NCI-H774 (cell line): Measurements from ENCODE around the gene CDKN1C.

Source experiments
- DNase-seq: peaks from one replicate; lab custom pipeline; 2025; lab: John Stamatoyannopoulos, UW

The CDKN1C gene

DNA sequence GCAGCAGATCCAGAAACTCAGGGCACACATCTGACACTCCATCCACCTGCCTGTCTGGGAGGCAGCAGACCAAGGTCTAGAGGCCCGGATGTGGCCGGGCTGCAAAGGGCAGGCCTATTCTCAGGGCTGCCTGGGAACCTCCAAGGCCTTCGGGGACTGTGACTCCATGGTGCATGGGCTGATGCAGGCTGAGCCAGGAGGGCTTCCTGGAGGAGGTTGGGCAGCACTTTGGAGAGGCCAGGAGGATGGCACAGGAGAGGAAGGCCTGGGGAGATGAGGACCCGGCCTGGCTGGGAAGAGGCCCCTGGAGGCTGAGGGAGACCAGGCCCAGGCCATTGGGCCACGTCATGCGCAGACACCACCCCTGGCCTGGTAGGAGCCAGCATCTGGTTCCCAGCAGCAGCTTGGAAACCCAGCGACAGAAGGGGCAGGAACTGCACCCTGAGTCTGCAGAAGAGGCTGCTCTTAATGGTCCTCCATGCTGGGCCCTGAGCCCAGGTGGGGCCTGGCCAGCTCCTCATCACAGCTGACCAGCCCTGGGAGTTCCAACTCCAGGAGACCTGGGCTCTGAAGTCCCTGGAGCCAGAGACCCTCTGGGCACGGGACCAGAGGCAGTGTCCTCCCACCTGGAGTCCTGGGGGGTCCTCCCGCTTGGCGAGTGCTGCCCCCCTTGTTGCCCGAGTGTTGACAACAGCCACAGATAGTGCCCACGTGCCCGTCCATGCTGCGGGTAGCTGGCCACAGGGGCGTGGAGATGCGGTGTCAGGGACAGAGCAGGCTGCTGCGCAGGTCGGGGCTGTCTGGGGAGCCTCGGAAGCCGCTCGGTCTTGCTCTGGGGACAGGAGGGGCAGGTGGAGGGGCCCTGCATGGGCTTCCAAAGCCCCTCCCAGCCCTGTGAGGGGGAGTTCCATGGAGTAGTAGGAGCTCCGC lies 38.1 kb upstream of the CDKN1C start:
- no peak for DNase-seq

DNA sequence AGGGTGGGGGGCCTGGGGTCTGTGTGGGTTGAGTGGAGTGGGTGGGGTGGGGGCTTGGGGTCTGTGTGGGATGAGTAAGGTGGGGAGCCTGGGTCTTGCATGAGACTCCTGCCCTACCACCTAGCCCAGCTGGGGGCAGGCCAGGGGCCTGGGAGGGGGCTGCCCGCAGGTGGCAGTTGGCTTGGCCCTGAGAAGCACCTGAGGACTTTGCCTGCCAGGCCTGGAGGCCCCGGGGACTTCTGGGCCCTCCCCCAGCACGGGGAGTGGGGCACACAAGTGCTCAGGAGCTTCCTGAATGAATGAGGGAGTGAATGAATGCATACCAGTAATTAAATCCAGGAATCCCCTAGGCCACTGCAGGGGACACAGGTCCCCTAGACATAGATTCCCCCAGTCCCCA lies 37.1 kb upstream of the CDKN1C start:
- no peak for DNase-seq

- no peak for DNase-seq
Observed at GRCh38 chr11:2921742-2922493, 36.3 kb upstream of the CDKN1C start.

DNA sequence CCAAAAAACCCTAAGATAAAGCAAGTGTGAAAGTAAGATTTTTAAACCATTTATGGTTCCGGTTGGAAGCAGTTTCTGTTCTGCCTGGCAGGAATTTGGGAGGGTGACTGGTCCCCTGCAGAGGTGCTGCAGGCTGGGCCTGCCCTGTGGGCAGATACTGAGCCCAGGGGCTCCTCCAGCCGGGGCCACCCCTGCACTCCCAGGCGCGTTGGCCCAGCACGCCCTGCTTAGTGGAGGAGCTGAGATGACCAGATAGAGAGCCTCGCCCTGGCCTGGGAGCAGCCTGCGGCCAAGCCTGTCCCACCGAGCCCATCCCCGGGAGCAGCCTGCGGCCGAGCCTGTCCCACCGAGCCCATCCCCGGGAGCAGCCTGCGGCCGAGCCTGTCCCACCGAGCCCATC lies 35.7 kb upstream of the CDKN1C start:
- DNase-seq = no peak

- no peak for DNase-seq
Observed at GRCh38 chr11:2920343-2920742, 34.8 kb upstream of the CDKN1C start.

GRCh38 chr11:2919837-2920236 lies 34.3 kb upstream of the CDKN1C start:
- DNase-seq = no peak

GRCh38 chr11:2919188-2919587 lies 33.6 kb upstream of the CDKN1C start:
- DNase-seq = no peak

DNA sequence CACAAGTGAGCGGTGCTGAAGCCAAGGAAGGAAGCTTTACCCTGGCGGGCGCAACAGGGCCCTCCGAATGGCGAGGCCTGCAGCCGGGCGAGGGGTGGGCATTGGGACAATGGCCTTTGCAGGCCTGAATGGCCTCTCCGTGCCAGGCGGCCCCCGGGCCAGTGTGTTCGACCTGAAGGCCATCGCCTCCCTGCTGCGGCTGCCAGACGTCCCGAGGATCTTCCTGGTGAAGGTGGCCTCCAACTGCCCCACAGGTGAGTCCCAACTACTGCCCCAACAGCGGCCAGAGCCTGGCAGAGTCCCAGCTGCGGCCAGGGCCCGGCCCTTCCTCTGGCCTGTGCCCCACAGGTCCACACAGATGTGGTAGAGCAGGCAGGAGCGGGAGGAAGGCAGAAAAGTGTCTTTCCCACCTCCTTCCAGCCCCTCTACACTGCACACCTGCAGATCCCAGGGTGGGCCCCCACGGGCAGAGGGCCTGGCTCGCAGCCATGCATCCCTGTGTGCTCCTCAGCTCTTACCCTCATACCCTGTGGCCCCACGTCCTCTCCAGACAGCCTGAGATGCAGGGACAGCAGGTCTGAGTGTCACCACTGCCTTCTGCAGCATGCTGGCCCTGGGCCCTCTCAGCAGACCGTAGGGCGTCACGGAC lies 32.4 kb upstream of the CDKN1C start:
- DNase-seq = no peak

DNA sequence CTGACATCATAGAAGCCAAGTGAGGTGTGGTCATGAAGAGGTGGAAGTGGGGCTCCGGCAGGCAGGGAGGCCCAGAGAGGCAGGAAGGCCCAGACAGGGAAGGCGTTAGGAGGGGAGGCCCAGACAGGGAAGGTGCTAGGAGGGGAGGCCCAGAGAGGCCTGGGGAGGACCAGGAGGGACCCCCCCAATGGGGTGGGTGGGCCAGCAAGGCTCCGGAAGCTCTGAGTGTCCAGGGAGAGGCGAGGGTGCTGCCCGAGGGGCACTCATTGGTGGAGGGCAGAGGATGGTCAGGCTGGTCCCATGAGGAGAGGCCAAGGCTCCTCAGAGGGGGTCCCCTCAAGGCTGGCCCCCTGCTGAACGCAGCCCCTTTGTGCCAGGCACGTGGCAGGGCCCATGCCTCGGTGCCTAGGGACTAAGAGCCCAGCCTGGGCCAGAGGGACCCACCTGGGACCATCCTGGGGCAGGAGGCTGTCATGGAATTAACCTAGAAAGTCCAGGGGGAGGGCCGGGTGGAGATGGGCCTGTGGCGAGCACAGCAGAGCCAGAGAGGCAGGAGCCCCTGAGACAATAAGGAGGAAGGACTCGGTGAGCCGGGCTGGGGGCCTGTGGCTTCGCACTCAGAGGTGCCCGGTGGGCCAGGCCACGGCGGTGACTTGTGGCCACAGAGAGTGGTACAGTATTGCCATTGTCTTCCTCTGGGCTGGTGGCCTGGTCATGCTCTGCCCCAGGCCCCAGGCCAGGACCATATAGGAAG lies 31.5 kb upstream of the CDKN1C start:
- no peak for DNase-seq

DNA sequence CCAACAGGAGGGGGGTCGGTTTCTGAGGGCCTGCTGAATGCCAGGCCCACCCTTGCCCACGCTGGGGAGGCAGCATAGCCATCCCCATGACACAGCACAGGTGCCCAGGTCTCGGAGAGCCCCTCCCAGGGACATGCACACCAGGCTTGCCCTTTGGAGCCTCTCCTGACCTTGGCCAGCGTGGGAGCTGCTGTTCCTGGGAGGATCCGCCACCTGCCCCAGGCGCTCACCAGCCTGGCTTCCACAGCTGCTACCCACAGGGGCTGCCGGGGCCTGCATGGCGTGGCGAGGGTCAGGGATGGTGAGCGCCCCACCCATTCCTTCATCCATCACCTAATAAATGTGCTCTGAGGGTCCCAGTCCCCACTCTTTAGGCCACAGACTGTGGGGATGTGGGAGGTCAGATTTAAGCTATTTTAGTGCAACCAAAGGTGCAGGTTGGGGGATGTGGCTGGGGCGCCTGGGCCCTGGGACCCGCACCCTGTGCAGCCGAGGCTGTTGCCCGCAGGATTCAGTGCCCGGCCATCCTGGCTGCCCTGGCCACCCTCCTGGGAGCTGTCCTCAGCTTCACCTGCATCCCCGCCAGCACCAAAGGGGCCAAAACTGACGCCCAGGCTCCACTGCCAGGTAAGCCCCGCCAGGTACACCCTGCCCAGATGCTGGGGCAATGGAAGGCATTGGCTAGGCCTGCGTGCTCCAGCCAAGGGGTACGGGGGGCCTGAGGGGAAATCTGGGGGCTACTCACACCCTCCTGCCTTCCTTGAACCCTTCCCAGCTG lies 30.7 kb upstream of the CDKN1C start:
- no peak for DNase-seq

- DNase-seq = no peak
Observed at GRCh38 chr11:2915473-2915872, 29.9 kb upstream of the CDKN1C start.

DNA sequence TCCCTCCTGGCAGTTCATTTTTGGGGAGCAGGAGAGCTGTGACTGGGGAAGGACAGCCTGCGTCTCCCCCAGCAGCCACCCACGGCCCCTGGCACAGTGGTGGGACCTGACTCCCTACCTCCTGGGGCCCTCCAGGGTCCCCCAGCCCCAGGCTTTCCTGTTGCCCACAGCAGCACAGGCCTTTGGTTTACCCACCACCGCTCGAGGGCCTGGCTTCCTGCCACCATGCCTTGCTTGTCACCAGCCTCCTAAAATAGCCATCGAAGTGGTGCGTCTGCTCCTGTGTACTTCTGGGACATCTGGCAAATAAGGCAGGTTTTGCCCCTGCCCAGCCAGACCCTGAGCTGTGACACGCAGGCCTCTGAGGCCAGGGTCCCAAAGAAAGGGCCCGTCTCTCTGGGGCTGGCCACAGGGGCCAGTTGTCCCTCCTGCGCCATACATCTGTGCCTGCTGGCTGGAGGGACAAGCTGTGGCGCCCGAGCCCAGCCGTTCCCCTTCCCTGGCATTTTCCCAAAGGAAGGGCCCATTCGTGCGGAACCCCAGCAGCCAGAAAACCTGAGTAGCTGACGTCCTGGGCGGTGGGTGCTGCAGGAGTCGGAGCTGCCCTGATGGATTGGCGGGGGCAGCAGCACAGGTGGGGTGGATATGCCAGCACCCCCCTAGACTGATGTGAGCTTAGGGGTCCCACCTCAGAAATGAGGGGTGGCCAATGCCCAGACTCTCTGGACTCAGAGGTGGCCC lies 29.1 kb upstream of the CDKN1C start:
- DNase-seq = no peak

DNA sequence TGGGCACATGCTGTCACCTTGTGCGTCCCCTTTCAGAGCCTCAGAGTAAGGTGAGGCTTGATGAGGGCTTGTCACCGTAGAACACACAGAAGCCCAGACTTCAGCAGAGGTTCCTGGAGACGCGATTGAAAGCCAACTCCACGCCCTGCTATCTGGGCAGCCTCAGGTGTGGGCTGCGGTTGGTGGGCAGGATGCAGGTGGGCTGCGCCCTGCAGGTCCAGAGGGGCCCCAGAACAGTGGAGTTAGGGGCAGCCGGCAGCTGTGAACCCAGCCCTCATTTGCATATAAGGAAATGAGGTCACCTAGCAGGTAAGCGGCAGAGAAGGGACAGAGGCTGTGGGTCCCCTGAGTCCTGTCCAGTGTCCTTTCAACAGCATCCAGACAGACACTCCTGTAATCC lies 28.2 kb upstream of the CDKN1C start:
- no peak for DNase-seq

DNA sequence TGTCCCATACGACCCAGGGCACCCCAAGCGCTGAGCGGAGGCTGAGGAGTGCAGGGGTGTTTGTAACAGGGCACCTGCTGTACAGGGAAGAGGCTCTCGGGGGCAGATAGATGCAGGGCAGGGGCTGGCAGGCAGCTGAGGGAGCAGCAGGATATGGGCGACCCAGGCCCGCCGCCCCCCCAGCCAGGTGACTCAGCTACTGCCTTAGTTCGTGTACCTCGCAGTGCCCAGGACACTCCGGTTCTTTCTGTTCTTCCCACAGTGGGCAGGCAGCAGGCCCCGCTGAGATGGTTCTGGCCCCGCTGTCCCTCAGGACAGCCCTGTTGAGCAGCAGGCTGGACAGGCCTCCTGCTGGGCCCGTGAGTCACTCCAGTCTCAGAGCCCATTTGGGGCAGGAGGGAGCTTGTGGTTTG lies 27.4 kb upstream of the CDKN1C start:
- DNase-seq = no peak

- no peak for DNase-seq
Observed at GRCh38 chr11:2912498-2912897, 26.9 kb upstream of the CDKN1C start.

- no peak for DNase-seq
Observed at GRCh38 chr11:2911785-2912391, 26.3 kb upstream of the CDKN1C start.

- DNase-seq = no peak
Observed at GRCh38 chr11:2911088-2911784, 25.7 kb upstream of the CDKN1C start.

GRCh38 chr11:2910401-2910955 lies 24.9 kb upstream of the CDKN1C start:
- no peak for DNase-seq
